HepG2 (cell line): ENCODE measurements around the gene MICA. TPM values are rescaled to one million over a fixed set of nuclear protein-coding genes. Genes with fewer than 3 reads are reported as not detected.

Experiments used
- ATAC-seq: fragments of 200-7000 bp; cut with Tn5 transposase; 3 replicates; pipeline ENCODE4 v1.9.1; 2020; ENCODE audit warnings: mild to moderate bottlenecking, moderate library complexity
- BruUV-seq: library from RNA; stranded (reverse); fragments of 400-500 nt; replicated peaks from 2 replicates; lab custom pipeline; 2021; lab: Mats Ljungman, UMichigan
- CTCF ChIA-PET: fragments of 300-600 bp; formaldehyde crosslinking; extraction: SDS; loops from one replicate; lab custom pipeline; 2021; ENCODE audit warnings: low total read pairs, inconsistent platforms, low intra/inter-chr PET ratio; lab: Yijun Ruan, JAX
- POLR2A ChIA-PET: fragments of 350-600 bp; sonication (Branson Sonifier 250); formaldehyde crosslinking; loops from one replicate; lab custom pipeline; 2020; ENCODE audit warnings: antibody characterized with exemption, inconsistent platforms; lab: Yijun Ruan, JAX
- DNase-seq: peaks from one replicate; pipeline ENCODE4 v3.0.0-alpha.2; 2015; ENCODE audit warnings: low spot score
- FAIRE-seq: peaks from 3 replicates; lab custom pipeline; 2011; peaks lifted over from hg19 to GRCh38; lab: Jason Lieb, UNC
- H2AFZ ChIP-seq: one replicate; pipeline ENCODE4 v1.6.1; 2011; ENCODE audit warnings: low read length, inconsistent platforms
- H3K27ac ChIP-seq: fragments of 300-600 bp; 3 replicates; pipeline ENCODE4 v1.8.0; 2011; ENCODE audit warnings: mixed run types, mild to moderate bottlenecking, mixed read lengths, low read length, inconsistent platforms; ENCODE audit not compliant: insufficient read depth; ENCODE audit errors: extremely low read length
- H3K27me3 ChIP-seq, 2 experiments: fragments of 200-600 bp in 1 of 2; 2 replicates in 1 of 2; 3 replicates in 1 of 2; pipeline versions ENCODE4 v1.6.0 to v1.8.0; 2011; ENCODE audit warnings: low read length in 2 of 2, mild to moderate bottlenecking in 2 of 2, moderate library complexity in 2 of 2, inconsistent platforms in 1 of 2; ENCODE audit not compliant: insufficient read depth in 2 of 2, control insufficient read depth in 1 of 2
- H3K36me3 ChIP-seq, 2 experiments: fragments of 200-600 bp in 1 of 2; replicated peaks in 1 of 2; 2 replicates in 1 of 2; 3 replicates in 1 of 2; pipeline versions ENCODE4 v1.5.1 to v1.8.0; 2011; ENCODE audit warnings: low read length in 2 of 2, inconsistent platforms in 1 of 2; ENCODE audit not compliant: insufficient read depth in 2 of 2, control insufficient read depth in 1 of 2
- H3K4me1 ChIP-seq: 2 replicates; pipeline ENCODE4 v1.5.1; 2012; ENCODE audit warnings: low read length, inconsistent platforms; ENCODE audit not compliant: insufficient read depth
- H3K4me2 ChIP-seq: 2 replicates; pipeline ENCODE4 v1.6.0; 2011; ENCODE audit warnings: low read depth, low read length, inconsistent platforms
- H3K4me3 ChIP-seq, 3 experiments: fragments of 200-600 bp in 1 of 3; sonication (generic), shearing (Covaris generic) in 1 of 3; replicated peaks in 1 of 3; 2 replicates each; pipeline ENCODE4 v1.5.1; 2011 to 2016; ENCODE audit warnings: low read length in 3 of 3, inconsistent platforms in 2 of 3, low read depth in 2 of 3, mild to moderate bottlenecking in 2 of 3, control low read depth in 1 of 3, mixed read lengths in 1 of 3; ENCODE audit not compliant: insufficient read depth in 1 of 3
- H3K79me2 ChIP-seq: one replicate; pipeline ENCODE4 v1.6.1; 2011; ENCODE audit warnings: low read length, inconsistent platforms; ENCODE audit not compliant: insufficient read depth
- H3K9ac ChIP-seq: 2 replicates; pipeline ENCODE4 v1.6.0; 2011; ENCODE audit warnings: mild to moderate bottlenecking, low read depth, low read length, inconsistent platforms; ENCODE audit not compliant: insufficient read depth
- H3K9me3 ChIP-seq: 2 replicates; pipeline ENCODE4 v1.5.1; 2012; ENCODE audit warnings: mild to moderate bottlenecking, low read length
- H4K20me1 ChIP-seq: 2 replicates; pipeline ENCODE4 v1.6.0; 2011; ENCODE audit warnings: inconsistent platforms, mild to moderate bottlenecking, low read length, moderate library complexity; ENCODE audit not compliant: insufficient read depth
- GLI4 ChIP-seq: sonication (generic); formaldehyde crosslinking; IDR thresholded peaks from 2 replicates; pipeline ENCODE4 v1.5.1; 2020; ENCODE audit warnings: missing genetic modification reagents, mild to moderate bottlenecking, moderate library complexity, borderline replicate concordance
- HNRNPLL ChIP-seq: fragments of 200-400 bp; formaldehyde crosslinking; IDR thresholded peaks from 2 replicates; pipeline ENCODE4 v1.6.1; 2017; ENCODE audit warnings: mild to moderate bottlenecking, low read depth, low read length; ENCODE audit not compliant: poor library complexity, severe bottlenecking
- MYPOP ChIP-seq: sonication (generic); formaldehyde crosslinking; IDR thresholded peaks from 2 replicates; pipeline ENCODE4 v1.8.1; 2023; ENCODE audit warnings: mild to moderate bottlenecking, moderate library complexity, missing genetic modification reagents
- NFIB ChIP-seq: sonication (generic); formaldehyde crosslinking; IDR thresholded peaks from 2 replicates; pipeline ENCODE4 v1.9.0; 2021; ENCODE audit warnings: missing genetic modification reagents, mild to moderate bottlenecking, borderline replicate concordance
- PAF1 ChIP-seq: IDR thresholded peaks from 2 replicates; pipeline ENCODE4 v1.6.1; 2016; ENCODE audit warnings: missing genetic modification reagents, missing compliant biosample characterization
- PLSCR1 ChIP-seq: sonication (generic); formaldehyde crosslinking; IDR thresholded peaks from 2 replicates; pipeline ENCODE4 v1.5.0; 2020; ENCODE audit warnings: missing genetic modification reagents, mild to moderate bottlenecking, borderline replicate concordance
- RXRA ChIP-seq: sonication (generic); formaldehyde crosslinking; IDR thresholded peaks from 2 replicates; pipeline ENCODE4 v1.5.1; 2020; ENCODE audit warnings: missing genetic modification reagents
- TFE3 ChIP-seq: IDR thresholded peaks from 2 replicates; pipeline ENCODE4 v1.6.1; 2016
- ZBTB2 ChIP-seq: sonication (generic); formaldehyde crosslinking; IDR thresholded peaks from 2 replicates; pipeline ENCODE4 v1.8.0; 2022; ENCODE audit warnings: low read depth, missing genetic modification reagents
- ZNF597 ChIP-seq: sonication (generic); formaldehyde crosslinking; IDR thresholded peaks from 2 replicates; pipeline ENCODE4 v1.5.0; 2020; ENCODE audit warnings: missing genetic modification reagents
- ZNF598 ChIP-seq: sonication (generic); formaldehyde crosslinking; IDR thresholded peaks from 2 replicates; pipeline ENCODE4 v1.5.1; 2020; ENCODE audit warnings: mild to moderate bottlenecking, missing genetic modification reagents, borderline replicate concordance
- ZNF740 ChIP-seq: sonication (generic); formaldehyde crosslinking; IDR thresholded peaks from 2 replicates; pipeline ENCODE4 v1.4.0; 2020; ENCODE audit warnings: missing genetic modification reagents
- WGBS: methylation state at CpG from one replicate; pipeline ENCODE4 v1.1.6; 2017; ENCODE audit warnings: low lambda C conversion rate; 5-methylcytosine and 5-hydroxymethylcytosine counted together
- in situ Hi-C: cut with HindIII; loops from 2 replicates; pipeline ENCODE4 v1.10.0; 2017; ENCODE audit warnings: low pct_unique_long_range_greater_than_20kb; ENCODE audit not compliant: extremely low pct_ligation_motif_present
- intact Hi-C: fragments of 100-400 bp; cut with micrococcal nuclease; formaldehyde crosslinking; loops from one replicate; pipeline ENCODE4 v1.10.0; 2022; ENCODE audit not compliant: unreplicated experiment
- polyA plus RNA-seq, 8 experiments: library from polyadenylated mRNA; depleted of rRNA in 3 of 8; stranded (reverse) in 7 of 8; unstranded in 1 of 8; fragments of >200 nt; fragmentation: Illumina TruSeq in 4 of 8; extraction: Trizol in 4 of 8; gene quantifications; 2 replicates each; pipeline versions ENCODE4 v1.2.1 to v1.2.3, GENCODE V29; 2011 to 2016; ENCODE audit warnings: low read depth in 4 of 8, missing spikeins in 1 of 8, mixed read lengths in 1 of 8; ENCODE audit not compliant: insufficient read depth in 1 of 8
- total RNA-seq, 5 experiments: library from RNA; depleted of rRNA; stranded (reverse); fragments of >200 nt; fragmentation: Illumina TruSeq; extraction: Trizol; gene quantifications; 2 replicates each; pipeline ENCODE4 v1.2.3, GENCODE V29; 2016; ENCODE audit warnings: low read depth in 1 of 5

Gene MICA
- total and polyA plus RNA-seq, 2 of the 13 experiments (the other 11 are each of a cell fraction or from before 2014, with no cell fraction given) = 21.6 to 38.1 TPM

GRCh38 chr6:31462964-31463870, 59.8 kb downstream of the MICA start (continued):
- TF ChIP-seq ZNF597 (no peak), TFE3 (CRISPR knock-in tag) (no peak; the same call in 1 of the 2 replicates)

- no peaks in the 10 kb centered on the region for H3K36me3 ChIP-seq
- no peak overlapping the region for H3K4me2 ChIP-seq
- no peak for ATAC-seq
- H3K4me3 ChIP-seq = no peak overlapping the region
- H3K79me2 ChIP-seq = no peaks in the 10 kb centered on the region
- no peak overlapping the region for H3K9ac ChIP-seq
- H3K27me3 ChIP-seq = peaks cover 0 to 16% of the 10 kb centered on the region in 2 experiments; a peak in 3 of 5 replicates
- peaks cover 17% of the 10 kb centered on the region for H3K4me1 ChIP-seq
- no peaks in the 10 kb centered on the region for H3K9me3 ChIP-seq
- intact Hi-C loops = no loop called here
- CTCF ChIA-PET = no interaction called here
- no peak for DNase-seq
- H4K20me1 ChIP-seq = no peaks in the 10 kb centered on the region
- POLR2A ChIA-PET = no interaction called here
- FAIRE-seq = peak; percentile 12
- H3K27ac ChIP-seq = no peak overlapping the region
- H2AFZ ChIP-seq = no peak overlapping the region
- WGBS = 79% methylated on average over 7 of the region's 7 CpGs
- in situ Hi-C loops = no loop called here
- no TSS peak for BruUV-seq
- TF ChIP-seq GLI4 (CRISPR knock-in tag) (no peak), MYPOP (CRISPR knock-in tag) (no peak), ZBTB2 (CRISPR knock-in tag) (no peak), RXRA (CRISPR knock-in tag) (no peak), HNRNPLL (no peak), ZNF740 (no peak), PLSCR1 (CRISPR knock-in tag) (no peak), PAF1 (CRISPR knock-in tag) (no peak), ZNF598 (no peak), NFIB (no peak)
These were observed 61.1 kb downstream of the MICA start for GRCh38 chr6:31464252-31465184.
